ENCODE results near the gene BRPF1.

The BRPF1 gene

GRCh38 chr3:9703736-9704346, 27.7 kb upstream of the BRPF1 start, which contains the start of gene CPNE9:
CPNE9 (plus strand) TSS chr3:9703833; CDS start chr3:9703997, 164 bp downstream.
- DNase-seq = no peak

- DNase-seq = no peak
Measured at GRCh38 chr3:9704347-9705322, 26.9 kb upstream of the BRPF1 start.

GRCh38 chr3:9710174-9710739, 21.3 kb upstream of the BRPF1 start:
- no peak for DNase-seq

- DNase-seq = no peak
Measured at GRCh38 chr3:9712415-9712814, 19.1 kb upstream of the BRPF1 start.

GRCh38 chr3:9713142-9713541, 18.4 kb upstream of the BRPF1 start:
- no peak for DNase-seq

GRCh38 chr3:9715136-9715535, 16.4 kb upstream of the BRPF1 start:
- DNase-seq = no peak

GRCh38 chr3:9715764-9716437, 15.6 kb upstream of the BRPF1 start:
- DNase-seq = no peak

- DNase-seq = no peak
Measured at GRCh38 chr3:9716801-9717555, 14.6 kb upstream of the BRPF1 start.

GRCh38 chr3:9717563-9717962, 14.0 kb upstream of the BRPF1 start:
- DNase-seq = no peak

GRCh38 chr3:9718118-9718517, 13.4 kb upstream of the BRPF1 start:
- DNase-seq = no peak

GRCh38 chr3:9721015-9721699, 10.4 kb upstream of the BRPF1 start:
- DNase-seq = no peak

- DNase-seq = no peak
Measured at GRCh38 chr3:9721700-9722060, 9.9 kb upstream of the BRPF1 start.

- DNase-seq = no peak
Measured at GRCh38 chr3:9725775-9726515, 5.6 kb upstream of the BRPF1 start.

- peak in 2 of 4 experiments; percentile 12 to 49 for DNase-seq
Measured at GRCh38 chr3:9727041-9727595, 4.4 kb upstream of the BRPF1 start.

- no peak for DNase-seq
Measured at GRCh38 chr3:9727743-9728142, 3.8 kb upstream of the BRPF1 start.

- no peak for DNase-seq
Measured at GRCh38 chr3:9729419-9729818, 2.1 kb upstream of the BRPF1 start.

- no peak for DNase-seq
Measured at GRCh38 chr3:9730657-9731205, 804 bp upstream of the BRPF1 start.

- DNase-seq = peak in 2 of 4 experiments; percentile 19
Measured at GRCh38 chr3:9732080-9732739, 675 bp downstream of the BRPF1 start.

GRCh38 chr3:9732740-9733115, 1.2 kb downstream of the BRPF1 start:
- no peak for DNase-seq

- no peak for DNase-seq
Measured at GRCh38 chr3:9736831-9737230, 5.3 kb downstream of the BRPF1 start.

Data from activated naive CD4-positive, alpha-beta T cell (primary cell).